Measurements from ENCODE around the gene HAO2.

HAO2 gene

GRCh38 chr1:119368554-119368953, at the start of gene HAO2:
Gene HAO2, plus strand, starts transcription at chr1:119368785. Its CDS starts 12,301 bp downstream, at chr1:119381086.
- DNase-seq (ENCODE audit: low read depth): no peak
- no peak for TF ChIP-seq CTCF (conservative IDR thresholded peaks at IDR 0.05; ENCODE audit: control insufficient read depth, insufficient read depth, low read depth, low read length)
- no peak within 1 kb of the TSS for H3K4me3 ChIP-seq (ENCODE audit: control insufficient read depth, low read depth, low read length)

- DNase-seq (ENCODE audit: low read depth): no peak
- no peak for TF ChIP-seq CTCF (conservative IDR thresholded peaks at IDR 0.05; ENCODE audit: control insufficient read depth, insufficient read depth, low read depth, low read length)
- H3K4me3 ChIP-seq (ENCODE audit: control insufficient read depth, low read depth, low read length): no peak overlapping the region
Observed at GRCh38 chr1:119320100-119320499, 48.5 kb upstream of the HAO2 start.

GRCh38 chr1:119321666-119322419, 46.7 kb upstream of the HAO2 start:
- DNase-seq (ENCODE audit: low read depth): no peak
- no peak overlapping the region for H3K4me3 ChIP-seq (ENCODE audit: control insufficient read depth, low read depth, low read length)
- TF ChIP-seq CTCF (conservative IDR thresholded peaks at IDR 0.05; ENCODE audit: control insufficient read depth, insufficient read depth, low read depth, low read length): no peak

GRCh38 chr1:119323216-119323982, 45.2 kb upstream of the HAO2 start:
- no peak overlapping the region for H3K4me3 ChIP-seq (ENCODE audit: control insufficient read depth, low read depth, low read length)
- no peak for TF ChIP-seq CTCF (conservative IDR thresholded peaks at IDR 0.05; ENCODE audit: control insufficient read depth, insufficient read depth, low read depth, low read length)
- no peak for DNase-seq (ENCODE audit: low read depth)

- no peak for DNase-seq (ENCODE audit: low read depth)
- H3K4me3 ChIP-seq (ENCODE audit: control insufficient read depth, low read depth, low read length): no peak overlapping the region
- TF ChIP-seq CTCF (conservative IDR thresholded peaks at IDR 0.05; ENCODE audit: control insufficient read depth, insufficient read depth, low read depth, low read length): no peak
Observed at GRCh38 chr1:119324198-119324597, 44.4 kb upstream of the HAO2 start.

GRCh38 chr1:119326251-119326650, 42.3 kb upstream of the HAO2 start:
- no peak for DNase-seq (ENCODE audit: low read depth)
- no peak for TF ChIP-seq CTCF (conservative IDR thresholded peaks at IDR 0.05; ENCODE audit: control insufficient read depth, insufficient read depth, low read depth, low read length)
- H3K4me3 ChIP-seq (ENCODE audit: control insufficient read depth, low read depth, low read length): no peak overlapping the region
